Measurements from ENCODE around the gene EMC8. TPM values are rescaled to one million over a fixed set of nuclear protein-coding genes. Genes with fewer than 3 reads are reported as not detected.

The EMC8 gene
- total and polyA plus RNA-seq, 8 donors = 1.8 to 38.8 (median 16.4) TPM

GRCh38 chr16:85765767-85766166 lies 33.6 kb downstream of the EMC8 start:
- Histone ChIP-seq H3K27me3 (peaks cover 0 to 10% (median 4%) of the 10 kb centered on the region in 3 donors), H3K27ac (no peak overlapping the region), H3K36me3 (peaks cover 0 to 3% (median 1%) of the 10 kb centered on the region in 4 donors), H3K9me3 (no peaks in the 10 kb centered on the region), H3K4me1 (no peaks in the 10 kb centered on the region), H3K4me3 (no peak overlapping the region)
- 56 to 73% (median 66%) methylated on average over 8 of the region's 8 CpGs for WGBS, 5 donors
- TF ChIP-seq POLR2A (IDR thresholded peaks at IDR 0.05) = no peak
- TF ChIP-seq POLR2AphosphoS5 (IDR thresholded peaks at IDR 0.05) = no peak
- no peak for TF ChIP-seq EP300 (IDR thresholded peaks at IDR 0.05)
- TF ChIP-seq CTCF (IDR thresholded peaks at IDR 0.05) = no peak
- no peak for DNase-seq
- intact Hi-C loops (cut with DNase I; ENCODE audit: low total_unique reads) = no loop called here

GRCh38 chr16:85765211-85765610 lies 34.1 kb downstream of the EMC8 start:
- no peak overlapping the region for H3K4me3 ChIP-seq
- H3K27ac ChIP-seq = no peak overlapping the region
- H3K27me3 ChIP-seq = peaks cover 0 to 16% (median 4%) of the 10 kb centered on the region in 3 donors
- H3K9me3 ChIP-seq = no peaks in the 10 kb centered on the region
- no peaks in the 10 kb centered on the region for H3K4me1 ChIP-seq
- TF ChIP-seq POLR2A (IDR thresholded peaks at IDR 0.05) (no peak), EP300 (IDR thresholded peaks at IDR 0.05) (no peak), CTCF (IDR thresholded peaks at IDR 0.05) (no peak), POLR2AphosphoS5 (IDR thresholded peaks at IDR 0.05) (no peak)
- 55 to 74% (median 58%) methylated on average over 8 of the region's 8 CpGs for WGBS, 5 donors
- no peak for DNase-seq
- H3K36me3 ChIP-seq = no peaks in the 10 kb centered on the region
- intact Hi-C loops (cut with DNase I; ENCODE audit: low total_unique reads) = no loop called here

GRCh38 chr16:85763616-85764015 lies 35.7 kb downstream of the EMC8 start:
- no peak for TF ChIP-seq POLR2A (IDR thresholded peaks at IDR 0.05)
- no peak for TF ChIP-seq EP300 (IDR thresholded peaks at IDR 0.05)
- no peak for TF ChIP-seq POLR2AphosphoS5 (IDR thresholded peaks at IDR 0.05)
- TF ChIP-seq CTCF (IDR thresholded peaks at IDR 0.05) = no peak
- Histone ChIP-seq H3K36me3 (no peaks in the 10 kb centered on the region), H3K4me3 (no peak overlapping the region), H3K9me3 (no peaks in the 10 kb centered on the region), H3K27me3 (peaks cover 0 to 31% (median 8%) of the 10 kb centered on the region in 3 donors), H3K27ac (no peak overlapping the region), H3K4me1 (no peaks in the 10 kb centered on the region)
- DNase-seq = no peak
- 68 to 88% (median 86%) methylated on average over 2 of the region's 2 CpGs for WGBS, 5 donors
- intact Hi-C loops (cut with DNase I; ENCODE audit: low total_unique reads) = no loop called here

- TF ChIP-seq POLR2AphosphoS5 (IDR thresholded peaks at IDR 0.05) (no peak), EP300 (IDR thresholded peaks at IDR 0.05) (no peak), POLR2A (IDR thresholded peaks at IDR 0.05) (no peak), CTCF (IDR thresholded peaks at IDR 0.05) (no peak)
- no peak overlapping the region for H3K27ac ChIP-seq
- H3K9me3 ChIP-seq = no peaks in the 10 kb centered on the region
- no peak overlapping the region for H3K4me3 ChIP-seq
- peaks cover 0 to 31% (median 8%) of the 10 kb centered on the region in 3 donors for H3K27me3 ChIP-seq
- no peak for DNase-seq
- WGBS, 5 donors = 80 to 87% (median 81%) methylated on average over 7 to 12 of the region's 12 CpGs
- H3K4me1 ChIP-seq = no peaks in the 10 kb centered on the region
- no peaks in the 10 kb centered on the region for H3K36me3 ChIP-seq
- intact Hi-C loops (cut with DNase I; ENCODE audit: low total_unique reads) = no loop called here
Observed at GRCh38 chr16:85762970-85763369, 36.4 kb downstream of the EMC8 start.

Data from stomach (tissue), 9 donors.